CD4-positive, alpha-beta memory T cell (primary cell): Measurements from ENCODE around the gene ANGPTL5. TPM values are rescaled to one million over a fixed set of nuclear protein-coding genes. Genes with fewer than 3 reads are reported as not detected.
"Not testable (repeated sequence)": the region's sequence is repeated elsewhere in the genome, so short reads cannot be mapped to it uniquely, and the experiment has no call there.

Experiments used
- CTCF ChIA-PET: fragments of 350-600 bp; sonication (Branson Sonifier 250); formaldehyde crosslinking; loops from one replicate; lab custom pipeline; 2021; ENCODE audit warnings: inconsistent platforms; ENCODE audit not compliant: partially characterized antibody; lab: Charles Lee
- POLR2A ChIA-PET: fragments of 350-600 bp; sonication (Branson Sonifier 250); formaldehyde crosslinking; loops from one replicate; lab custom pipeline; 2021; ENCODE audit not compliant: partially characterized antibody; lab: Charles Lee
- DNase-seq, 5 donors: peaks; one replicate each; pipeline versions ENCODE4 v3.0.0 to v3.0.0-alpha.2; 2020 to 2022; ENCODE audit warnings: mixed read lengths in 1 of 5
- H3K27ac ChIP-seq: one replicate; pipeline ENCODE4 v1.7.0; 2013; ENCODE audit warnings: low read depth, low read length
- H3K27me3 ChIP-seq: 2 replicates; pipeline ENCODE4 v1.7.0; 2013; ENCODE audit warnings: mild to moderate bottlenecking, low read length, moderate library complexity; ENCODE audit not compliant: insufficient read depth
- H3K36me3 ChIP-seq: 2 replicates; pipeline ENCODE4 v1.7.0; 2013; ENCODE audit warnings: mild to moderate bottlenecking, low read length, moderate library complexity; ENCODE audit not compliant: insufficient read depth
- H3K4me1 ChIP-seq: 2 replicates; pipeline ENCODE4 v1.7.0; 2013; ENCODE audit warnings: mild to moderate bottlenecking, low read length, moderate library complexity; ENCODE audit not compliant: insufficient read depth
- H3K4me3 ChIP-seq, 2 donors: one replicate each; pipeline ENCODE4 v1.7.0; 2013; ENCODE audit warnings: low read length in 2 of 2, mild to moderate bottlenecking in 1 of 2
- H3K9me3 ChIP-seq, 2 donors: one replicate each; pipeline ENCODE4 v1.7.0; 2013; ENCODE audit warnings: low read length in 2 of 2, control low read depth in 1 of 2; ENCODE audit not compliant: control insufficient read depth in 1 of 2
- H3K27ac Mint-ChIP-seq, 7 donors: one replicate each; pipeline ENCODE4 v1.8.0; 2020 to 2021; ENCODE audit warnings: mixed read lengths in 7 of 7, mild to moderate bottlenecking in 6 of 7, inconsistent platforms in 3 of 7, moderate library complexity in 3 of 7
- H3K27me3 Mint-ChIP-seq, 2 donors: one replicate each; pipeline ENCODE4 v1.8.0; 2020 to 2021; ENCODE audit warnings: mixed read lengths in 2 of 2
- H3K36me3 Mint-ChIP-seq, 2 donors: one replicate each; pipeline ENCODE4 v1.8.0; 2020 to 2021; ENCODE audit warnings: mixed read lengths in 2 of 2, inconsistent platforms in 1 of 2, mild to moderate bottlenecking in 1 of 2
- H3K4me1 Mint-ChIP-seq, 4 donors: one replicate each; pipeline ENCODE4 v1.8.0; 2020 to 2021; ENCODE audit warnings: mixed read lengths in 4 of 4, mild to moderate bottlenecking in 1 of 4
- H3K4me3 Mint-ChIP-seq, 8 donors: one replicate each; pipeline ENCODE4 v1.8.0; 2020 to 2021; ENCODE audit warnings: mixed read lengths in 8 of 8, mild to moderate bottlenecking in 7 of 8, moderate library complexity in 6 of 8, inconsistent platforms in 3 of 8
- H3K9me3 Mint-ChIP-seq, 8 donors: one replicate each; pipeline ENCODE4 v1.8.0; 2020 to 2021; ENCODE audit warnings: mixed read lengths in 8 of 8, mild to moderate bottlenecking in 5 of 8, inconsistent platforms in 3 of 8, moderate library complexity in 1 of 8
- intact Hi-C: fragments of 100-400 bp; cut with micrococcal nuclease; formaldehyde crosslinking; loops from one replicate; pipeline ENCODE4 v1.15.1; 2023
- polyA plus RNA-seq, 2 donors: library from polyadenylated mRNA; unstranded; fragments of 300-500 nt; fragmentation: Illumina TruSeq; gene quantifications; one replicate each; pipeline ENCODE4 v1.2.3, GENCODE V29; 2021
- total RNA-seq, 2 experiments: library from RNA; stranded (reverse); gene quantifications; one replicate each; pipeline ENCODE4 v1.2.3, GENCODE V29; 2021

Gene ANGPTL5
- total RNA-seq (not detected), polyA plus RNA-seq (not detected)

- Mint-ChIP-seq H3K27me3 (peaks cover 0 to 2% of the 10 kb centered on the region in 2 donors), H3K4me3 (peak within 1 kb of the TSS; percentile 88 to 96 (median 94)), H3K9me3 (no peaks in the 10 kb centered on the region), H3K36me3 (peaks cover 0 to 4% of the 10 kb centered on the region in 2 donors), H3K4me1 (peaks cover 18 to 25% (median 22%) of the 10 kb centered on the region in 4 donors), H3K27ac (peak within 1 kb of the TSS; percentile 89 to 94 (median 92))
- Histone ChIP-seq H3K27ac (peak within 1 kb of the TSS; percentile 60), H3K4me3 (peak within 1 kb of the TSS; percentile 43 to 64), H3K4me1 (peaks cover 18% of the 10 kb centered on the region), H3K9me3 (no peaks in the 10 kb centered on the region), H3K36me3 (no peaks in the 10 kb centered on the region), H3K27me3 (no peaks in the 10 kb centered on the region)
- ChIA-PET POLR2A (no interaction called here), CTCF (interaction anchor here (0.7 kb wide), 1 partner anchor 56 kb away, joined by 3 read pairs; no protein-coding TSS in a partner anchor)
- intact Hi-C loops = loop anchor here (10.0 kb wide), 2 partner anchors 428 to 538 kb away; partner anchors contain the start of genes BIRC2 and TMEM123
- no peak for DNase-seq
Measured at GRCh38 chr11:101916422-101916821, at the start of gene ANGPTL5. Gene ANGPTL5, minus strand, starts transcription at chr11:101916522. Its CDS starts 8,613 bp downstream, at chr11:101907909.

GRCh38 chr11:101964200-101964599 lies 47.9 kb upstream of the ANGPTL5 start:
- H3K27ac ChIP-seq, H3K27ac Mint-ChIP-seq, H3K27me3 ChIP-seq, H3K4me1 Mint-ChIP-seq, H3K9me3 Mint-ChIP-seq, H3K4me1 ChIP-seq, H3K4me3 ChIP-seq, H3K9me3 ChIP-seq, H3K4me3 Mint-ChIP-seq, H3K36me3 ChIP-seq, POLR2A ChIA-PET, DNase-seq, H3K27me3 Mint-ChIP-seq, intact Hi-C loops, CTCF ChIA-PET: not testable (repeated sequence)
- H3K36me3 Mint-ChIP-seq = peaks cover 9 to 16% of the 10 kb centered on the region in 2 donors

- Mint-ChIP-seq H3K27me3 (no peaks in the 10 kb centered on the region), H3K36me3 (peaks cover 9 to 37% of the 10 kb centered on the region in 2 donors), H3K27ac (no peak overlapping the region), H3K9me3 (peaks cover 0 to 3% (median 0%) of the 10 kb centered on the region in 8 donors), H3K4me3 (no peak overlapping the region), H3K4me1 (no peaks in the 10 kb centered on the region)
- Histone ChIP-seq H3K9me3 (no peaks in the 10 kb centered on the region), H3K36me3 (no peaks in the 10 kb centered on the region), H3K4me3 (no peak overlapping the region), H3K4me1 (no peaks in the 10 kb centered on the region), H3K27me3 (no peaks in the 10 kb centered on the region), H3K27ac (no peak overlapping the region)
- ChIA-PET POLR2A (no interaction called here), CTCF (interaction anchor here (0.5 kb wide), 1 partner anchor 18 kb away, joined by 3 read pairs; no protein-coding TSS in a partner anchor)
- DNase-seq = no peak
- intact Hi-C loops = no loop called here
Measured at GRCh38 chr11:101960231-101960630, 43.9 kb upstream of the ANGPTL5 start.

GRCh38 chr11:101955701-101956100 lies 39.4 kb upstream of the ANGPTL5 start:
- H3K27ac ChIP-seq = no peak overlapping the region
- H3K4me1 ChIP-seq = no peaks in the 10 kb centered on the region
- no peaks in the 10 kb centered on the region for H3K36me3 ChIP-seq
- Mint-ChIP-seq H3K27ac (no peak overlapping the region), H3K4me3 (no peak overlapping the region), H3K9me3 (peaks cover 0 to 3% (median 0%) of the 10 kb centered on the region in 8 donors), H3K36me3 (peaks cover 2 to 24% of the 10 kb centered on the region in 2 donors), H3K27me3 (no peaks in the 10 kb centered on the region), H3K4me1 (no peaks in the 10 kb centered on the region)
- CTCF ChIA-PET = no interaction called here
- no peak for DNase-seq
- H3K4me3 ChIP-seq = no peak overlapping the region
- intact Hi-C loops = no loop called here
- POLR2A ChIA-PET = no interaction called here
- no peaks in the 10 kb centered on the region for H3K27me3 ChIP-seq
- H3K9me3 ChIP-seq = no peaks in the 10 kb centered on the region

GRCh38 chr11:101955278-101955677 lies 39.0 kb upstream of the ANGPTL5 start:
- H3K36me3 ChIP-seq = no peaks in the 10 kb centered on the region
- Mint-ChIP-seq H3K4me3 (no peak overlapping the region), H3K4me1 (no peaks in the 10 kb centered on the region), H3K36me3 (peaks cover 2 to 24% of the 10 kb centered on the region in 2 donors), H3K9me3 (peaks cover 0 to 3% (median 0%) of the 10 kb centered on the region in 8 donors), H3K27me3 (no peaks in the 10 kb centered on the region), H3K27ac (no peak overlapping the region)
- no peaks in the 10 kb centered on the region for H3K27me3 ChIP-seq
- no peak overlapping the region for H3K4me3 ChIP-seq
- CTCF ChIA-PET = no interaction called here
- H3K27ac ChIP-seq = no peak overlapping the region
- no peaks in the 10 kb centered on the region for H3K9me3 ChIP-seq
- DNase-seq = no peak
- POLR2A ChIA-PET = no interaction called here
- intact Hi-C loops = no loop called here
- no peaks in the 10 kb centered on the region for H3K4me1 ChIP-seq

- H3K27me3 Mint-ChIP-seq = no peaks in the 10 kb centered on the region
- DNase-seq = no peak
- ChIA-PET POLR2A (no interaction called here), CTCF (no interaction called here)
- no peaks in the 10 kb centered on the region for H3K4me1 Mint-ChIP-seq
- H3K4me3 ChIP-seq = no peak overlapping the region
- H3K9me3 Mint-ChIP-seq = no peaks in the 10 kb centered on the region
- no peak overlapping the region for H3K27ac ChIP-seq
- H3K36me3 ChIP-seq = no peaks in the 10 kb centered on the region
- intact Hi-C loops = no loop called here
- H3K9me3 ChIP-seq = no peaks in the 10 kb centered on the region
- H3K4me3 Mint-ChIP-seq = no peak overlapping the region
- H3K4me1 ChIP-seq = no peaks in the 10 kb centered on the region
- H3K27ac Mint-ChIP-seq = no peak overlapping the region
- H3K36me3 Mint-ChIP-seq = peaks cover 2 to 16% of the 10 kb centered on the region in 2 donors
- H3K27me3 ChIP-seq = no peaks in the 10 kb centered on the region
Measured at GRCh38 chr11:101949680-101950220, 33.4 kb upstream of the ANGPTL5 start.

GRCh38 chr11:101945448-101945847 lies 29.1 kb upstream of the ANGPTL5 start:
- Histone ChIP-seq H3K9me3 (no peaks in the 10 kb centered on the region), H3K36me3 (no peaks in the 10 kb centered on the region), H3K27me3 (no peaks in the 10 kb centered on the region), H3K4me1 (no peaks in the 10 kb centered on the region), H3K27ac (no peak overlapping the region), H3K4me3 (no peak overlapping the region)
- DNase-seq = no peak
- no peaks in the 10 kb centered on the region for H3K4me1 Mint-ChIP-seq
- H3K27me3 Mint-ChIP-seq = peaks cover 0 to 2% of the 10 kb centered on the region in 2 donors
- no peak overlapping the region for H3K4me3 Mint-ChIP-seq
- CTCF ChIA-PET = no interaction called here
- no peaks in the 10 kb centered on the region for H3K9me3 Mint-ChIP-seq
- intact Hi-C loops = no loop called here
- POLR2A ChIA-PET = no interaction called here
- H3K36me3 Mint-ChIP-seq = peaks cover 2 to 16% of the 10 kb centered on the region in 2 donors
- no peak overlapping the region for H3K27ac Mint-ChIP-seq
